Keratinocyte (primary cell): ENCODE data around the gene RPAIN. TPM values are rescaled to one million over a fixed set of nuclear protein-coding genes. Genes with fewer than 3 reads are reported as not detected.
"Not testable (repeated sequence)": the region's sequence is repeated elsewhere in the genome, so short reads cannot be mapped to it uniquely, and the experiment has no call there.

Experiments used
- DNase-seq: peaks from one replicate; pipeline ENCODE4 v3.0.0-alpha.2; 2011; ENCODE audit warnings: low read depth, missing footprints, low spot score
- FAIRE-seq: peaks from 2 replicates; lab custom pipeline; 2011; peaks lifted over from hg19 to GRCh38; lab: Jason Lieb, UNC
- H2AFZ ChIP-seq: 2 replicates; pipeline ENCODE4 v1.6.0; 2012; ENCODE audit warnings: low read length, control low read depth, inconsistent platforms; ENCODE audit not compliant: control insufficient read depth
- H3K27ac ChIP-seq: 2 replicates; pipeline ENCODE4 v1.5.1; 2011; ENCODE audit warnings: low read length; ENCODE audit not compliant: control insufficient read depth, insufficient read depth
- H3K27me3 ChIP-seq: 3 replicates; pipeline ENCODE4 v1.6.0; 2011; ENCODE audit warnings: low read length; ENCODE audit not compliant: control insufficient read depth, insufficient read depth; ENCODE audit errors: extremely low read depth
- H3K36me3 ChIP-seq, 2 experiments: 2 replicates in 1 of 2; 3 replicates in 1 of 2; pipeline ENCODE4 v1.5.1; 2011; ENCODE audit warnings: low read length in 2 of 2, mild to moderate bottlenecking in 1 of 2; ENCODE audit not compliant: control insufficient read depth in 2 of 2, insufficient read depth in 2 of 2; ENCODE audit errors: extremely low read depth in 1 of 2
- H3K4me1 ChIP-seq: 3 replicates; pipeline ENCODE4 v1.5.1; 2011; ENCODE audit warnings: low read length; ENCODE audit not compliant: control insufficient read depth, insufficient read depth; ENCODE audit errors: extremely low read depth
- H3K4me2 ChIP-seq: 3 replicates; pipeline ENCODE4 v1.6.0; 2011; ENCODE audit warnings: low read depth, low read length; ENCODE audit not compliant: control insufficient read depth, insufficient read depth; ENCODE audit errors: extremely low read depth
- H3K4me3 ChIP-seq, 3 experiments: fragments of 200-600 bp in 1 of 3; sonication (generic) in 1 of 3; 2 replicates in 2 of 3; 3 replicates in 1 of 3; pipeline ENCODE4 v1.5.1; 2011 to 2016; ENCODE audit warnings: low read length in 3 of 3, mild to moderate bottlenecking in 3 of 3, control low read depth in 2 of 3, inconsistent platforms in 1 of 3, low read depth in 1 of 3, mixed read lengths in 1 of 3, mixed run types in 1 of 3, moderate library complexity in 1 of 3; ENCODE audit not compliant: control insufficient read depth in 2 of 3, insufficient read depth in 2 of 3; ENCODE audit errors: extremely low read depth in 1 of 3
- H3K79me2 ChIP-seq: 2 replicates; pipeline ENCODE4 v1.6.0; 2012; ENCODE audit warnings: low read length; ENCODE audit not compliant: control insufficient read depth, insufficient read depth
- H3K9ac ChIP-seq: 3 replicates; pipeline ENCODE4 v1.6.0; 2011; ENCODE audit warnings: low read length; ENCODE audit not compliant: control insufficient read depth, insufficient read depth; ENCODE audit errors: extremely low read depth
- H3K9me1 ChIP-seq: 3 replicates; pipeline ENCODE4 v1.6.0; 2011; ENCODE audit warnings: low read length; ENCODE audit not compliant: control insufficient read depth, insufficient read depth; ENCODE audit errors: extremely low read depth
- H3K9me3 ChIP-seq: 2 replicates; pipeline ENCODE4 v1.5.1; 2012; ENCODE audit warnings: low read depth, low read length; ENCODE audit not compliant: control insufficient read depth
- H4K20me1 ChIP-seq: 3 replicates; pipeline ENCODE4 v1.6.0; 2011; ENCODE audit warnings: low read length; ENCODE audit not compliant: control insufficient read depth, insufficient read depth; ENCODE audit errors: extremely low read depth
- CTCF ChIP-seq, 3 experiments: IDR thresholded peaks in 1 of 3; conservative IDR thresholded peaks in 1 of 3; optimal IDR thresholded peaks in 1 of 3; 2 replicates in 2 of 3; 3 replicates in 1 of 3; pipeline versions ENCODE3 to v1.5.1; 2011; ENCODE audit warnings: low read length in 3 of 3, mild to moderate bottlenecking in 3 of 3, moderate library complexity in 2 of 3, control low read depth in 1 of 3, inconsistent platforms in 1 of 3; ENCODE audit not compliant: insufficient read depth in 2 of 3; ENCODE audit errors: extremely low read depth in 1 of 3
- EZH2 ChIP-seq: IDR thresholded peaks from one replicate; pipeline ENCODE4 v1.6.1; 2012; ENCODE audit warnings: inconsistent platforms, mild to moderate bottlenecking, low read length, moderate library complexity
- dilution Hi-C: fragments of 300-500 bp; cut with MboI; formaldehyde crosslinking; loops from one replicate; pipeline ENCODE4 v1.7.0; 2020; ENCODE audit warnings: low sequenced_read_pairs; ENCODE audit not compliant: extremely low pct_ligation_motif_present
- polyA plus RNA-seq, 5 experiments: library from polyadenylated mRNA; depleted of rRNA in 3 of 5; stranded (reverse) in 3 of 5; stranded (forward) in 1 of 5; unstranded in 1 of 5; fragments of >200 nt; gene quantifications; 1 replicate in 1 of 5; 2 replicates in 3 of 5; 3 replicates in 1 of 5; pipeline versions ENCODE4 v1.2.1 to v1.2.3, GENCODE V29; 2011 to 2012; ENCODE audit warnings: missing spikeins in 2 of 5, low read depth in 1 of 5, low replicate concordance in 1 of 5

RPAIN gene
- polyA plus RNA-seq, 1 donor (not counting 4 experiments of a cell fraction or from before 2014, with no cell fraction given) = 22.5 TPM

GRCh38 chr17:5431949-5432556, 12.1 kb downstream of the RPAIN start:
- H3K27me3 ChIP-seq = no peaks in the 10 kb centered on the region
- peaks cover 51% of the 10 kb centered on the region for H3K4me1 ChIP-seq
- H3K9ac ChIP-seq = no peak overlapping the region
- no peaks in the 10 kb centered on the region for H3K9me3 ChIP-seq
- H4K20me1 ChIP-seq = peaks cover 13% of the 10 kb centered on the region
- H3K4me2 ChIP-seq = peak overlapping the region; percentile 29
- H3K27ac ChIP-seq = peak overlapping the region; percentile 62
- FAIRE-seq (peak; percentile 99), DNase-seq (peak; percentile 60)
- H3K4me3 ChIP-seq = no peak overlapping the region
- TF ChIP-seq EZH2 (no peak), CTCF (optimal IDR thresholded peaks at IDR 0.05 in 1 of 3, IDR thresholded peaks at IDR 0.05 in 1 of 3, conservative IDR thresholded peaks at IDR 0.05 in 1 of 3; ENCODE audit: extremely low read depth in 1 of 3, insufficient read depth in 2 of 3, low read length in 3 of 3) (no peak)
- H3K79me2 ChIP-seq = peaks cover 36% of the 10 kb centered on the region
- dilution Hi-C loops = no loop called here
- no peak overlapping the region for H2AFZ ChIP-seq
- H3K36me3 ChIP-seq = peaks cover 27 to 72% of the 10 kb centered on the region in 2 experiments
- H3K9me1 ChIP-seq = peaks cover 12% of the 10 kb centered on the region

GRCh38 chr17:5434984-5435383, 15.0 kb downstream of the RPAIN start:
- peaks cover 24 to 70% of the 10 kb centered on the region in 2 experiments for H3K36me3 ChIP-seq
- H2AFZ ChIP-seq = no peak overlapping the region
- no peak for FAIRE-seq
- peaks cover 13% of the 10 kb centered on the region for H4K20me1 ChIP-seq
- DNase-seq = no peak
- H3K79me2 ChIP-seq = peaks cover 55% of the 10 kb centered on the region
- H3K9me3 ChIP-seq = no peaks in the 10 kb centered on the region
- H3K27me3 ChIP-seq = no peaks in the 10 kb centered on the region
- H3K9ac ChIP-seq = no peak overlapping the region
- no peak overlapping the region for H3K27ac ChIP-seq
- peaks cover 64% of the 10 kb centered on the region for H3K4me1 ChIP-seq
- no peak overlapping the region for H3K4me3 ChIP-seq
- dilution Hi-C loops = no loop called here
- peaks cover 12% of the 10 kb centered on the region for H3K9me1 ChIP-seq
- no peak overlapping the region for H3K4me2 ChIP-seq
- TF ChIP-seq CTCF (optimal IDR thresholded peaks at IDR 0.05 in 1 of 3, IDR thresholded peaks at IDR 0.05 in 1 of 3, conservative IDR thresholded peaks at IDR 0.05 in 1 of 3; ENCODE audit: extremely low read depth in 1 of 3, insufficient read depth in 2 of 3, low read length in 3 of 3) (no peak), EZH2 (no peak)

GRCh38 chr17:5435781-5436315, 15.9 kb downstream of the RPAIN start:
- H3K9ac ChIP-seq, H2AFZ ChIP-seq, FAIRE-seq, H3K9me3 ChIP-seq, H3K4me3 ChIP-seq, dilution Hi-C loops, H3K27me3 ChIP-seq, DNase-seq: not testable (repeated sequence)
- Histone ChIP-seq H3K36me3 (peaks cover 24 to 66% of the 10 kb centered on the region in 2 experiments), H3K9me1 (peaks cover 12% of the 10 kb centered on the region), H3K79me2 (peaks cover 53% of the 10 kb centered on the region), H3K4me1 (peaks cover 60% of the 10 kb centered on the region), H3K4me2 (peak overlapping the region; percentile 24), H3K27ac (peak overlapping the region; percentile 1), H4K20me1 (peaks cover 13% of the 10 kb centered on the region)
